H1 (cell line): ENCODE measurements around the gene TAF8. TPM values are rescaled to one million over a fixed set of nuclear protein-coding genes. Genes with fewer than 3 reads are reported as not detected.

Experiments used
- CTCF ChIA-PET: fragments of 300-600 bp; sonication (Branson Sonifier 250); formaldehyde crosslinking; loops from one replicate; lab custom pipeline; 2021; ENCODE audit not compliant: partially characterized antibody; lab: Charles Lee
- POLR2A ChIA-PET: fragments of 300-600 bp; sonication (Branson Sonifier 250); formaldehyde crosslinking; loops from one replicate; lab custom pipeline; 2021; ENCODE audit warnings: inconsistent platforms; ENCODE audit not compliant: partially characterized antibody; lab: Charles Lee
- DNase-seq, 2 experiments: peaks; one replicate each; pipeline versions ENCODE4 v3.0.0 to v3.0.0-alpha.2; 2010 to 2022; ENCODE audit warnings: low spot score in 2 of 2, low read depth in 1 of 2, mixed read lengths in 1 of 2
- FAIRE-seq: peaks from 2 replicates; lab custom pipeline; 2011; peaks lifted over from hg19 to GRCh38; lab: Jason Lieb, UNC
- H2AFZ ChIP-seq: 2 replicates; pipeline ENCODE4 v1.8.1; 2012; ENCODE audit warnings: low read length, inconsistent platforms
- H2AK5ac ChIP-seq: 2 replicates; pipeline ENCODE4 v1.6.1; 2013; ENCODE audit warnings: low read depth, low read length
- H2BK120ac ChIP-seq: replicated peaks from 2 replicates; pipeline ENCODE3; 2013; ENCODE audit warnings: low read depth, low read length, inconsistent platforms
- H2BK12ac ChIP-seq: 2 replicates; pipeline ENCODE4 v1.6.1; 2013; ENCODE audit warnings: low read depth, low read length
- H2BK15ac ChIP-seq: 2 replicates; pipeline ENCODE4 v1.6.1; 2013; ENCODE audit warnings: low read length
- H2BK20ac ChIP-seq: 2 replicates; pipeline ENCODE4 v1.6.1; 2013; ENCODE audit warnings: low read length
- H2BK5ac ChIP-seq: 2 replicates; pipeline ENCODE4 v1.6.1; 2013; ENCODE audit warnings: low read depth, low read length
- H3K14ac ChIP-seq: 2 replicates; pipeline ENCODE4 v1.6.1; 2013; ENCODE audit warnings: inconsistent platforms; ENCODE audit not compliant: insufficient read length
- H3K18ac ChIP-seq: 2 replicates; pipeline ENCODE4 v1.6.1; 2013; ENCODE audit warnings: low read length; ENCODE audit errors: extremely low read depth
- H3K23ac ChIP-seq: 2 replicates; pipeline ENCODE4 v1.6.1; 2013; ENCODE audit warnings: inconsistent platforms; ENCODE audit not compliant: insufficient read length
- H3K23me2 ChIP-seq: 2 replicates; pipeline ENCODE4 v1.6.1; 2013; ENCODE audit warnings: low read depth, low read length
- H3K27ac ChIP-seq: 2 replicates; pipeline ENCODE4 v1.6.1; 2011; ENCODE audit warnings: low read depth, low read length, inconsistent platforms
- H3K27me3 ChIP-seq, 4 experiments: replicated peaks in 1 of 4; 1 replicate in 1 of 4; 2 replicates in 3 of 4; pipeline versions ENCODE4 v1.6.1 to v1.8.1; 2011 to 2013; ENCODE audit warnings: low read length in 3 of 4, mild to moderate bottlenecking in 3 of 4, inconsistent platforms in 2 of 4, mixed read lengths in 2 of 4, moderate library complexity in 1 of 4; ENCODE audit not compliant: control insufficient read depth in 3 of 4, insufficient read depth in 3 of 4; ENCODE audit errors: extremely low read depth in 1 of 4
- H3K36me3 ChIP-seq, 4 experiments: 2 replicates each; pipeline versions ENCODE4 v1.6.1 to v1.8.1; 2011 to 2013; ENCODE audit warnings: mild to moderate bottlenecking in 4 of 4, low read length in 3 of 4, moderate library complexity in 2 of 4, control low read depth in 1 of 4, inconsistent platforms in 1 of 4; ENCODE audit not compliant: insufficient read depth in 4 of 4, control insufficient read depth in 2 of 4
- H3K4ac ChIP-seq: replicated peaks from 2 replicates; pipeline ENCODE3; 2013; ENCODE audit warnings: low read length, low read depth, mixed read lengths, inconsistent platforms; ENCODE audit not compliant: insufficient read length
- H3K4me1 ChIP-seq, 4 experiments: replicated peaks in 1 of 4; 1 replicate in 1 of 4; 2 replicates in 3 of 4; pipeline versions ENCODE4 v1.6.1 to v1.8.1; 2011 to 2013; ENCODE audit warnings: low read length in 3 of 4, inconsistent platforms in 2 of 4, mixed read lengths in 1 of 4; ENCODE audit not compliant: insufficient read depth in 4 of 4, control insufficient read depth in 3 of 4
- H3K4me2 ChIP-seq, 2 experiments: 2 replicates each; pipeline versions ENCODE4 v1.6.1 to v1.8.1; 2011 to 2013; ENCODE audit warnings: low read depth in 2 of 2, low read length in 2 of 2, control low read depth in 1 of 2, inconsistent platforms in 1 of 2, mild to moderate bottlenecking in 1 of 2; ENCODE audit not compliant: insufficient read depth in 1 of 2
- H3K4me3 ChIP-seq, 4 experiments: fragments of 200-600, 300-600 bp in 1 of 4; sonication (generic), shearing (Covaris generic), sonication (Bioruptor Twin) in 1 of 4; 2 replicates each; pipeline versions ENCODE4 v1.5.1 to v1.8.1; 2011 to 2016; ENCODE audit warnings: low read length in 4 of 4, low read depth in 3 of 4, control low read depth in 2 of 4, inconsistent platforms in 2 of 4, mild to moderate bottlenecking in 2 of 4, mixed read lengths in 1 of 4, moderate library complexity in 1 of 4; ENCODE audit not compliant: insufficient read depth in 2 of 4; ENCODE audit errors: extremely low read depth in 1 of 4
- H3K56ac ChIP-seq: replicated peaks from 2 replicates; pipeline ENCODE3; 2013; ENCODE audit warnings: low read depth, mild to moderate bottlenecking, mixed read lengths, low read length, inconsistent platforms; ENCODE audit not compliant: insufficient read length
- H3K79me1 ChIP-seq: 2 replicates; pipeline ENCODE4 v1.6.1; 2013; ENCODE audit warnings: low read depth, low read length, control low read depth
- H3K79me2 ChIP-seq, 2 experiments: 2 replicates each; pipeline versions ENCODE4 v1.6.1 to v1.8.1; 2012 to 2013; ENCODE audit warnings: low read length in 2 of 2, mild to moderate bottlenecking in 2 of 2, inconsistent platforms in 1 of 2; ENCODE audit not compliant: insufficient read depth in 2 of 2, control insufficient read depth in 1 of 2
- H3K9ac ChIP-seq, 4 experiments: replicated peaks in 1 of 4; 1 replicate in 1 of 4; 2 replicates in 3 of 4; pipeline versions ENCODE4 v1.6.1 to v1.8.1; 2011 to 2013; ENCODE audit warnings: low read depth in 3 of 4, low read length in 3 of 4, control low read depth in 2 of 4, mild to moderate bottlenecking in 2 of 4, moderate library complexity in 2 of 4, inconsistent platforms in 1 of 4; ENCODE audit errors: extremely low read depth in 1 of 4
- H3K9me3 ChIP-seq, 2 experiments: 2 replicates each; pipeline versions ENCODE4 v1.6.1 to v1.8.1; 2012 to 2013; ENCODE audit warnings: mild to moderate bottlenecking in 2 of 2, moderate library complexity in 2 of 2, control low read depth in 1 of 2, inconsistent platforms in 1 of 2, low read depth in 1 of 2, low read length in 1 of 2, mixed read lengths in 1 of 2; ENCODE audit not compliant: insufficient read depth in 2 of 2
- H4K20me1 ChIP-seq, 2 experiments: replicated peaks in 1 of 2; 2 replicates each; pipeline versions ENCODE3 to v1.8.1; 2011 to 2013; ENCODE audit warnings: inconsistent platforms in 2 of 2, low read length in 2 of 2, mild to moderate bottlenecking in 1 of 2; ENCODE audit not compliant: insufficient read depth in 2 of 2, control insufficient read depth in 1 of 2
- H4K5ac ChIP-seq: 2 replicates; pipeline ENCODE4 v1.6.1; 2013; ENCODE audit warnings: low read length, low read depth, mixed read lengths, inconsistent platforms; ENCODE audit not compliant: insufficient read length
- H4K8ac ChIP-seq: 2 replicates; pipeline ENCODE4 v1.8.0; 2013; ENCODE audit warnings: mild to moderate bottlenecking, moderate library complexity, low read length, inconsistent platforms; ENCODE audit not compliant: insufficient read depth; ENCODE audit errors: extremely low read depth
- H4K91ac ChIP-seq: replicated peaks from 2 replicates; pipeline ENCODE3; 2013; ENCODE audit warnings: low read length, mixed read lengths, inconsistent platforms; ENCODE audit not compliant: insufficient read length
- WGBS, 2 experiments: shearing (Covaris generic) in 1 of 2; methylation state at CpG; one replicate each; pipeline versions ENCODE4 v1.1.6 to v1.1.7; 2013 to 2015; ENCODE audit warnings: low lambda C conversion rate in 2 of 2, mixed read lengths in 2 of 2, inconsistent platforms in 1 of 2, low coverage in 1 of 2, missing lambda C conversion rate in 1 of 2; ENCODE audit not compliant: insufficient replicate concordance in 2 of 2, insufficient coverage in 1 of 2, insufficient read length in 1 of 2; ENCODE audit errors: extremely low coverage in 1 of 2, missing lambda C conversion rate in 1 of 2; 5-methylcytosine and 5-hydroxymethylcytosine counted together
- polyA plus RNA-seq, 7 experiments: library from polyadenylated mRNA; depleted of rRNA in 3 of 7; stranded (reverse) in 5 of 7; unstranded in 2 of 7; fragments of >200 nt in 5 of 7; fragments of 200-250 nt in 2 of 7; gene quantifications; 1 replicate in 5 of 7; 2 replicates in 1 of 7; 4 replicates in 1 of 7; pipeline versions ENCODE4 v1.2.1 to v1.2.3, GENCODE V29; 2011 to 2013; ENCODE audit warnings: missing spikeins in 2 of 7, mixed read lengths in 2 of 7
- total RNA-seq: library from RNA; stranded (reverse); fragmentation: NEBNext Ultra II Directional; extraction: Animal tissue kit (Norgen Biotek cat#: 25700); gene quantifications from 2 replicates; pipeline ENCODE4 v1.2.1, GENCODE V29; 2021

The TAF8 gene
- total and polyA plus RNA-seq, 2 of the 8 experiments (the other 6 are each of a cell fraction or from before 2014, with no cell fraction given): 32.2 to 34.0 TPM

DNA sequence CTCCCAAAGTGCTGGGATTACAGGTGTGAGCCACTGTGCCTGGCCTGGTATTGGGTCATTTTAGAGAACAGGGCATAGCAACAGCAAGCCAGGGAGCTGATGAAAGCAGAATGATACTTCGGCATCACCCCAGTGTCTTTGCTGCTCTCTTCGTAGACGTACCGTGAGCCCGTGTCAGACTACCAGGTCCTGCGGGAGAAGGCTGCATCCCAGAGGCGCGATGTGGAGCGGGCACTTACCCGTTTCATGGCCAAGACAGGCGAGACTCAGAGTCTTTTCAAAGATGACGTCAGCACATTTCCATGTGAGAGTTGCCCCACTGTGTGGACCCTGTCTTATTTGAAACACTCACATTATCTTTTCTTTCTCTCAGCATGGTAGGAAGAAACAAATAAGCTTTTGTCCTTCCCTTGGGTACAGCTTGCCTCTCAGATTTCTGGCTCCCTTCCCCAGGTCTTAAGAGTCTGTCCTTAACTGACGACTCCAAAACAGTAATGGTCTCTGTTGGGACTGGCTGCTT lies 15.9 kb downstream of the TAF8 start:
- no peaks in the 10 kb centered on the region for H3K27me3 ChIP-seq
- H3K79me2 ChIP-seq: no peaks in the 10 kb centered on the region
- H3K27ac ChIP-seq: no peak overlapping the region
- 91% methylated on average over 13 of the region's 13 CpGs; no CpG with 5 or more reads in 1 of the 2 experiments for WGBS, 2 experiments
- H3K4me1 ChIP-seq: no peaks in the 10 kb centered on the region
- H2BK12ac ChIP-seq: no peak overlapping the region
- no peak overlapping the region for H3K18ac ChIP-seq
- H2BK20ac ChIP-seq: no peak overlapping the region
- peaks cover 12 to 63% (median 47%) of the 10 kb centered on the region in 4 experiments for H3K36me3 ChIP-seq
- no peak overlapping the region for H3K56ac ChIP-seq
- CTCF ChIA-PET: interaction anchor here (0.6 to 2.2 kb wide), 11 partner anchors 12 to 573 kb away, joined by 3 to 6 read pairs (median 4); no protein-coding TSS in a partner anchor
- H3K9ac ChIP-seq: no peak overlapping the region
- no peak overlapping the region for H4K5ac ChIP-seq
- DNase-seq: no peak
- no peak overlapping the region for H4K8ac ChIP-seq
- H2AFZ ChIP-seq: no peak overlapping the region
- H3K4me3 ChIP-seq: no peak overlapping the region
- no peak overlapping the region for H3K4ac ChIP-seq
- no peak overlapping the region for H2BK5ac ChIP-seq
- no peak overlapping the region for H2BK15ac ChIP-seq
- no peaks in the 10 kb centered on the region for H3K9me3 ChIP-seq
- H2BK120ac ChIP-seq: no peak overlapping the region
- no peak overlapping the region for H2AK5ac ChIP-seq
- POLR2A ChIA-PET: interaction anchor here (0.6 to 2.8 kb wide), 5 partner anchors 9 to 149 kb away, joined by 3 to 12 read pairs (median 4); partner anchors contain the start of gene TAF8
- H4K91ac ChIP-seq: no peak overlapping the region
- H3K23ac ChIP-seq: no peak overlapping the region
- no peak overlapping the region for H3K4me2 ChIP-seq
- FAIRE-seq: no peak
- H3K14ac ChIP-seq: no peak overlapping the region
- H3K23me2 ChIP-seq: no peaks in the 10 kb centered on the region
- no peaks in the 10 kb centered on the region for H4K20me1 ChIP-seq
- no peaks in the 10 kb centered on the region for H3K79me1 ChIP-seq
